ENCODE results near the gene WDR7.

Gene WDR7

DNA sequence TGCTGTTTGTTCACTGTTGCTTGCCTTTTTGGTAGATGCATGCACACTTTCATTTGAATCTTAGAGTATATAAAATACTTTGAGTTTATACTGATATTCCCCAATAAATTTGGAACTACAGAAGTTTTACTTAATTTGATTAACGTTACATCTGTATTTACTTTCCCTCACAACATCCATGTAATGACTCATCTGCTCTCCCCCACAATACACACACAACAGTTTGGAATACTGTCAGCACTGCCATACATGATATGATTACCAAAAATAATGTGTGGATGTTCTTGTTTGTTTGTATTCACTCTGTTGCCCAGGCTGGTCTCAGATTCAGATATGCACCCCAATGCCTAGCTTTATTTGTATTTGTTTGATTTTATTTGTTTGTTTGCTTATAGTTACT, 144.2 kb downstream of the WDR7 start:
- Histone ChIP-seq H3K4me1 (ENCODE audit: insufficient read depth, poor library complexity, severe bottlenecking) (no peaks in the 10 kb centered on the region), H3K27ac (ENCODE audit: poor library complexity, severe bottlenecking) (no peak overlapping the region), H3K36me3 (ENCODE audit: low read depth) (no peaks in the 10 kb centered on the region), H3K4me3 (ENCODE audit: severe bottlenecking) (no peak overlapping the region), H3K9me3 (ENCODE audit: severe bottlenecking) (no peaks in the 10 kb centered on the region), H3K27me3 (ENCODE audit: insufficient read depth, poor library complexity, severe bottlenecking) (no peaks in the 10 kb centered on the region)
- ATAC-seq (ENCODE audit: low read depth) (no peak), DNase-seq (ENCODE audit: low spot score) (no peak)
- TF ChIP-seq, protein P1, sequence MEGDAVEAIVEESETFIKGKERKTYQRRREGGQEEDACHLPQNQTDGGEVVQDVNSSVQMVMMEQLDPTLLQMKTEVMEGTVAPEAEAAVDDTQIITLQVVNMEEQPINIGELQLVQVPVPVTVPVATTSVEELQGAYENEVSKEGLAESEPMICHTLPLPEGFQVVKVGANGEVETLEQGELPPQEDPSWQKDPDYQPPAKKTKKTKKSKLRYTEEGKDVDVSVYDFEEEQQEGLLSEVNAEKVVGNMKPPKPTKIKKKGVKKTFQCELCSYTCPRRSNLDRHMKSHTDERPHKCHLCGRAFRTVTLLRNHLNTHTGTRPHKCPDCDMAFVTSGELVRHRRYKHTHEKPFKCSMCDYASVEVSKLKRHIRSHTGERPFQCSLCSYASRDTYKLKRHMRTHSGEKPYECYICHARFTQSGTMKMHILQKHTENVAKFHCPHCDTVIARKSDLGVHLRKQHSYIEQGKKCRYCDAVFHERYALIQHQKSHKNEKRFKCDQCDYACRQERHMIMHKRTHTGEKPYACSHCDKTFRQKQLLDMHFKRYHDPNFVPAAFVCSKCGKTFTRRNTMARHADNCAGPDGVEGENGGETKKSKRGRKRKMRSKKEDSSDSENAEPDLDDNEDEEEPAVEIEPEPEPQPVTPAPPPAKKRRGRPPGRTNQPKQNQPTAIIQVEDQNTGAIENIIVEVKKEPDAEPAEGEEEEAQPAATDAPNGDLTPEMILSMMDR (IDR thresholded peaks at IDR 0.05; ENCODE audit: poor library complexity, severe bottlenecking) = no peak

DNA sequence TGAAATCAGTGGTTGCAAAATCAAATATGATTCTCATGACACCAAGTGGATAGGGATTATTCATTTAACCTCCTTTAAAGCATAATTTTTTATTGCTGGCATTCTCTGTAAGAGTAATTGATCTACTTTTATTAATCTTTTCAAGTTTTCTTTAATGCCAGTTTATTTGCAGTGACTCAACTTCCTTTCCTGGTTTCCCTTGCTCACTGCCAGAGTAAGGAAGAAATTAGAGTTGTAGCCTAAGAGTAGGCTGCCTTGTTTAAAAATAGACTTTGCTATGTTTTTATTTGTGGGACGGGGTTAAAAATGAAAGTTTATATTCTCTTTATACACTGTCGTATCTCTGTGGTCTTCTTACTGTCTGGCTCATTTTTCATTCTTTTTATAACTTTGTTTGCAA, 148.6 kb downstream of the WDR7 start:
- H3K36me3 ChIP-seq (ENCODE audit: low read depth) = no peaks in the 10 kb centered on the region
- ATAC-seq (ENCODE audit: low read depth) = no peak
- TF ChIP-seq, protein P1 (IDR thresholded peaks at IDR 0.05; ENCODE audit: poor library complexity, severe bottlenecking) = no peak
- DNase-seq (ENCODE audit: low spot score) = no peak
- H3K4me1 ChIP-seq (ENCODE audit: insufficient read depth, poor library complexity, severe bottlenecking) = no peaks in the 10 kb centered on the region
- no peaks in the 10 kb centered on the region for H3K27me3 ChIP-seq (ENCODE audit: insufficient read depth, poor library complexity, severe bottlenecking)
- H3K4me3 ChIP-seq (ENCODE audit: severe bottlenecking) = no peak overlapping the region
- H3K9me3 ChIP-seq (ENCODE audit: severe bottlenecking) = no peaks in the 10 kb centered on the region
- no peak overlapping the region for H3K27ac ChIP-seq (ENCODE audit: poor library complexity, severe bottlenecking)

DNA sequence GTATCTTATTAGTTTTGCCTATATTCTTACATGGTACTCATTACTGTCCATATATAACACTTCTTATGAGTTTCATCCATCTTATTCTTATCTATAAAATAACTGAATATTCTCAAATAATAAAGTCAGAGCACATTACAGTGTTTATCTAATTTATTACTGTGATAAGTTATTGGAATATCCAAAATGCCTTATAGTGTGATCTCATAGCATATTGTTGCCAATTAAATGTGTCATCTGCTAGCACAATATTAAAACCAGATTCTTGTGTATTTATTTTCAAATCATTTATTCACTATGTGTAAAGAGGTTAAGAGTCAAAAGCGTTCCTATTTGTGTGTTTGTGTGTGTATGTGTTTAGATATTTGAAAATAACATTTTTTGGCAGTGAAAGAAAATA, 151.9 kb downstream of the WDR7 start:
- no peak overlapping the region for H3K4me3 ChIP-seq (ENCODE audit: severe bottlenecking)
- DNase-seq (ENCODE audit: low spot score) (no peak), ATAC-seq (ENCODE audit: low read depth) (no peak)
- no peaks in the 10 kb centered on the region for H3K27me3 ChIP-seq (ENCODE audit: insufficient read depth, poor library complexity, severe bottlenecking)
- no peaks in the 10 kb centered on the region for H3K9me3 ChIP-seq (ENCODE audit: severe bottlenecking)
- TF ChIP-seq, protein P1 (IDR thresholded peaks at IDR 0.05; ENCODE audit: poor library complexity, severe bottlenecking) = no peak
- no peak overlapping the region for H3K27ac ChIP-seq (ENCODE audit: poor library complexity, severe bottlenecking)
- no peaks in the 10 kb centered on the region for H3K36me3 ChIP-seq (ENCODE audit: low read depth)
- no peaks in the 10 kb centered on the region for H3K4me1 ChIP-seq (ENCODE audit: insufficient read depth, poor library complexity, severe bottlenecking)

DNA sequence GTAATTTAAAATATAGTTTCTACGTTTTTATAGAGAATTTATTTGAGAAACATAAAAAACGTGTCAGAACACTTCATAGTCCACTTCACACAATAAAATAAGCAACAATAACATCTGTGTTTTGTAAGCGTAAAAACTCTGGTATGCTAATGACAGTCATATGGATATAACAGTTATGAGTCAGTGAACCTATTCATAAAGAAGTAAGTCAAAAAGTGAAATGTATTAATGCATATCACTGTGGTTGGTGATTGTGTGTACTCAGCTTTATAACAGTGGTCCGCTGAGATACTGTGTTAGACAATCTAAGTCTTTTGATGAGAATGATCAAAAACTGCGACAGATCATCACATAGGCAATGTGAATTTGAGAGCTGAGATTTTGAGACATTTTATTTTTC, 153.2 kb downstream of the WDR7 start:
- ATAC-seq (ENCODE audit: low read depth) = no peak
- H3K27me3 ChIP-seq (ENCODE audit: insufficient read depth, poor library complexity, severe bottlenecking) = no peaks in the 10 kb centered on the region
- TF ChIP-seq, protein P1 (IDR thresholded peaks at IDR 0.05; ENCODE audit: poor library complexity, severe bottlenecking) = no peak

DNA sequence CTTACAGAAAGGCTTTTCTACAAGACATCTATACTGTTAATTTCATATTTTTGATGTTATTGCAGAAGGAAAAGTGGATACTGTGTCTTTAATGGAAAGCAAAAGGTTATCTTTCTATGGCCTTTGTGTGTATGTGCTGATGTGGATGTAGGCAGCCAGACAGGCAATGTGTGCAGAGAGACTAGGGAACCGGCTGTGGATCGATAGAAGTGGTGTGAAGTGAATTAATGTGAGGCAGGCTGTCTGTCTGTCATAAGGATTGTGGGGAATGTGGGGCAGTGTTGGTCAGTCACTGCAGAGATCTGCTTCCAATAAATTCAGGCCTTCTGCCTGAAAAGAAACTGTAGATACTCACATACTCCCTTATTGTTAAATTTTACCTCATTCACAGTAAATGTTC, 156.7 kb downstream of the WDR7 start:
- H3K27ac ChIP-seq (ENCODE audit: poor library complexity, severe bottlenecking) = no peak overlapping the region
- no peaks in the 10 kb centered on the region for H3K36me3 ChIP-seq (ENCODE audit: low read depth)
- ATAC-seq (ENCODE audit: low read depth) (no peak), DNase-seq (ENCODE audit: low spot score) (no peak)
- TF ChIP-seq, protein P1 (IDR thresholded peaks at IDR 0.05; ENCODE audit: poor library complexity, severe bottlenecking) = no peak
- H3K4me1 ChIP-seq (ENCODE audit: insufficient read depth, poor library complexity, severe bottlenecking) = no peaks in the 10 kb centered on the region
- H3K9me3 ChIP-seq (ENCODE audit: severe bottlenecking) = no peaks in the 10 kb centered on the region
- no peak overlapping the region for H3K4me3 ChIP-seq (ENCODE audit: severe bottlenecking)
- no peaks in the 10 kb centered on the region for H3K27me3 ChIP-seq (ENCODE audit: insufficient read depth, poor library complexity, severe bottlenecking)

More for the DNA sequence above, 153.2 kb downstream of the WDR7 start:
- H3K9me3 ChIP-seq (ENCODE audit: severe bottlenecking) = no peaks in the 10 kb centered on the region
- H3K27ac ChIP-seq (ENCODE audit: poor library complexity, severe bottlenecking) = no peak overlapping the region
- H3K4me3 ChIP-seq (ENCODE audit: severe bottlenecking) = no peak overlapping the region
- H3K36me3 ChIP-seq (ENCODE audit: low read depth) = no peaks in the 10 kb centered on the region
- H3K4me1 ChIP-seq (ENCODE audit: insufficient read depth, poor library complexity, severe bottlenecking) = no peaks in the 10 kb centered on the region
- DNase-seq (ENCODE audit: low spot score) = no peak
